NB4 (cell line): ENCODE results near the gene NUDCD2.

ENCODE experiments used
- POLR2A ChIP-seq: IDR thresholded peaks from 2 replicates; pipeline ENCODE4 v1.6.1; 2011; ENCODE audit warnings: mild to moderate bottlenecking; ENCODE audit not compliant: insufficient read length; ENCODE audit errors: extremely low read depth
- TF ChIP-seq, protein P1 (sequence below): IDR thresholded peaks from one replicate; pipeline ENCODE4 v1.5.1; 2012; ENCODE audit warnings: low read depth, low read length

DNA sequence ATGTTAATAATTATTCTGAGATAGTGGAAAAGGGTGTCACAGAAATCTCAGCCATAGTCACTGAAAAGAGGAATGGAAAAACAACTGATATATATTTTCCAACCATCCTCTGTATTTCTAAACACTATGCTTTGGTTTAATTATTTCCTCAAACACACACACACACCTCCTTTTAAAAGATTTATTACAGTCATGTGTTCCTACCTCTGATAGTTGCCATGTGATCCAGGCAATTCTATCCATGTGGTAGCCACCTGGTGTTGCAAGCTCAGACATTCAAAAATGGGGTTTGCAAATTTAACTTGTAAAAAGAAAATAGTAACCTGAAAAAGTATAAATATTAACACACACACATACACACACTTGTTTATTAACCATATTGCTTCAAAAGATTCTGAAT lies 62.5 kb downstream of the NUDCD2 start:
- TF ChIP-seq, protein P1, sequence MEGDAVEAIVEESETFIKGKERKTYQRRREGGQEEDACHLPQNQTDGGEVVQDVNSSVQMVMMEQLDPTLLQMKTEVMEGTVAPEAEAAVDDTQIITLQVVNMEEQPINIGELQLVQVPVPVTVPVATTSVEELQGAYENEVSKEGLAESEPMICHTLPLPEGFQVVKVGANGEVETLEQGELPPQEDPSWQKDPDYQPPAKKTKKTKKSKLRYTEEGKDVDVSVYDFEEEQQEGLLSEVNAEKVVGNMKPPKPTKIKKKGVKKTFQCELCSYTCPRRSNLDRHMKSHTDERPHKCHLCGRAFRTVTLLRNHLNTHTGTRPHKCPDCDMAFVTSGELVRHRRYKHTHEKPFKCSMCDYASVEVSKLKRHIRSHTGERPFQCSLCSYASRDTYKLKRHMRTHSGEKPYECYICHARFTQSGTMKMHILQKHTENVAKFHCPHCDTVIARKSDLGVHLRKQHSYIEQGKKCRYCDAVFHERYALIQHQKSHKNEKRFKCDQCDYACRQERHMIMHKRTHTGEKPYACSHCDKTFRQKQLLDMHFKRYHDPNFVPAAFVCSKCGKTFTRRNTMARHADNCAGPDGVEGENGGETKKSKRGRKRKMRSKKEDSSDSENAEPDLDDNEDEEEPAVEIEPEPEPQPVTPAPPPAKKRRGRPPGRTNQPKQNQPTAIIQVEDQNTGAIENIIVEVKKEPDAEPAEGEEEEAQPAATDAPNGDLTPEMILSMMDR, result no peak
- TF ChIP-seq POLR2A, result no peak
